Smooth muscle cell (in vitro differentiated cells): ENCODE measurements around the gene EPN1. TPM values are rescaled to one million over a fixed set of nuclear protein-coding genes. Genes with fewer than 3 reads are reported as not detected.

Source experiments
- DNase-seq: peaks from one replicate; lab custom pipeline; 2025; ENCODE audit not compliant: unreplicated experiment; lab: John Stamatoyannopoulos, UW
- H2AFZ ChIP-seq: fragments of 200-600 bp; sonication (generic); 2 replicates; pipeline ENCODE4 v1.6.0; 2016; ENCODE audit warnings: antibody characterized with exemption, low read depth, mild to moderate bottlenecking
- H3F3A ChIP-seq: fragments of 200-600 bp; sonication (generic); 2 replicates; pipeline ENCODE4 v1.6.0; 2017; ENCODE audit warnings: antibody characterized with exemption, low read depth
- H3K27ac ChIP-seq: fragments of 200-600 bp; sonication (generic); 2 replicates; pipeline ENCODE4 v1.5.1; 2016; ENCODE audit warnings: low read depth, mild to moderate bottlenecking
- H3K27me3 ChIP-seq: fragments of 200-600 bp; sonication (generic); 2 replicates; pipeline ENCODE4 v1.6.1; 2016; ENCODE audit warnings: low read depth, mild to moderate bottlenecking
- H3K36me3 ChIP-seq: fragments of 200-600 bp; sonication (generic); 2 replicates; pipeline ENCODE4 v1.5.1; 2016; ENCODE audit warnings: low read depth
- H3K4me1 ChIP-seq: fragments of 200-600 bp; sonication (generic); 2 replicates; pipeline ENCODE4 v1.5.1; 2016; ENCODE audit warnings: low read depth
- H3K4me2 ChIP-seq: fragments of 200-600 bp; sonication (generic); 2 replicates; pipeline ENCODE4 v1.6.0; 2016; ENCODE audit warnings: mild to moderate bottlenecking
- H3K4me3 ChIP-seq: fragments of 200-600 bp; sonication (generic); 2 replicates; pipeline ENCODE4 v1.5.1; 2016; ENCODE audit warnings: mild to moderate bottlenecking
- H3K79me2 ChIP-seq: fragments of 200-600 bp; sonication (generic); 2 replicates; pipeline ENCODE4 v1.6.0; 2016; ENCODE audit warnings: low read depth, mild to moderate bottlenecking
- H3K9ac ChIP-seq: fragments of 200-600 bp; sonication (generic); 2 replicates; pipeline ENCODE4 v1.6.0; 2016; ENCODE audit warnings: low read depth
- H3K9me3 ChIP-seq: fragments of 200-600 bp; sonication (generic); replicated peaks from 2 replicates; pipeline ENCODE4 v1.5.1; 2016; ENCODE audit warnings: low read depth
- H4K20me1 ChIP-seq: fragments of 200-600 bp; sonication (generic); 2 replicates; pipeline ENCODE4 v1.6.0; 2016; ENCODE audit warnings: low read depth
- WGBS: methylation state at CpG from one replicate; pipeline ENCODE4 v1.1.7; 2016; ENCODE audit warnings: low lambda C conversion rate; 5-methylcytosine and 5-hydroxymethylcytosine counted together
- polyA plus RNA-seq: library from polyadenylated mRNA; unstranded; fragments of >200 nt; fragmentation: Nextera tagmentation; extraction: Ambion mirVana; gene quantifications from 2 replicates; pipeline ENCODE4 v1.2.1, GENCODE V29; 2016
- total RNA-seq: library from RNA; depleted of rRNA; stranded (reverse); fragments of >200 nt; gene quantifications from 2 replicates; pipeline ENCODE4 v1.2.3, GENCODE V29; 2014
- TF ChIP-seq, protein P1 (sequence below): fragments of 200-600 bp; sonication (generic); IDR thresholded peaks from 2 replicates; pipeline ENCODE4 v1.5.1; 2017; ENCODE audit warnings: borderline replicate concordance, mild to moderate bottlenecking, antibody characterized with exemption; ENCODE audit not compliant: insufficient read depth, poor library complexity, severe bottlenecking

Gene EPN1
- total and polyA plus RNA-seq, 2 experiments from 2014 or later = 25.3 to 121 TPM

DNA sequence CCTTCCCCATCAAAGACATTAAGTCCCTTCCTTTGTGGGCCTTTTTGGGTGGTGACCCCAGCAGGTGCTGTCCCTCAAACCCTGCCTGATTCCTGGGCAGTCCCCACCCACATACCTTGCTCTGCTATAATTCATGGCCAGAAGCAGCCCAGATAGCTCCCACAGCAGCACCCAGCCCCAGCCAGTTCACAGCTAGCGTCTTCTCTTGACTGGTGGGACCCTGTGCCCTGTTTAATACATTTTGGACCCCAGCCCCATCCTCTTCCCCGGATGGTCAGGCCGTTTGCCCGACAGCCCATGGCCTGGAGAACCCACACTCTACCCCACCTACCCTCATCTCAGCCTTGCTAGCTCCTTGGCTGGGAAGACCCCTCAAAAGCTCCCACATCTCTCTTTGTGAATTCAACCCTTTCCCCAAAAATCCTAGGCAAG lies 24.9 kb upstream of the EPN1 start:
- no peak overlapping the region for H3K9ac ChIP-seq
- DNase-seq = no peak
- H3K9me3 ChIP-seq = no peaks in the 10 kb centered on the region
- peaks cover 8% of the 10 kb centered on the region for H3K4me1 ChIP-seq
- no peak overlapping the region for H3K4me2 ChIP-seq
- H3K36me3 ChIP-seq = no peaks in the 10 kb centered on the region
- peaks cover 9% of the 10 kb centered on the region for H3F3A ChIP-seq
- TF ChIP-seq, protein P1, sequence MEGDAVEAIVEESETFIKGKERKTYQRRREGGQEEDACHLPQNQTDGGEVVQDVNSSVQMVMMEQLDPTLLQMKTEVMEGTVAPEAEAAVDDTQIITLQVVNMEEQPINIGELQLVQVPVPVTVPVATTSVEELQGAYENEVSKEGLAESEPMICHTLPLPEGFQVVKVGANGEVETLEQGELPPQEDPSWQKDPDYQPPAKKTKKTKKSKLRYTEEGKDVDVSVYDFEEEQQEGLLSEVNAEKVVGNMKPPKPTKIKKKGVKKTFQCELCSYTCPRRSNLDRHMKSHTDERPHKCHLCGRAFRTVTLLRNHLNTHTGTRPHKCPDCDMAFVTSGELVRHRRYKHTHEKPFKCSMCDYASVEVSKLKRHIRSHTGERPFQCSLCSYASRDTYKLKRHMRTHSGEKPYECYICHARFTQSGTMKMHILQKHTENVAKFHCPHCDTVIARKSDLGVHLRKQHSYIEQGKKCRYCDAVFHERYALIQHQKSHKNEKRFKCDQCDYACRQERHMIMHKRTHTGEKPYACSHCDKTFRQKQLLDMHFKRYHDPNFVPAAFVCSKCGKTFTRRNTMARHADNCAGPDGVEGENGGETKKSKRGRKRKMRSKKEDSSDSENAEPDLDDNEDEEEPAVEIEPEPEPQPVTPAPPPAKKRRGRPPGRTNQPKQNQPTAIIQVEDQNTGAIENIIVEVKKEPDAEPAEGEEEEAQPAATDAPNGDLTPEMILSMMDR = no peak
- H4K20me1 ChIP-seq = no peaks in the 10 kb centered on the region
- peaks cover 26% of the 10 kb centered on the region for H3K79me2 ChIP-seq
- H3K4me3 ChIP-seq = no peak overlapping the region
- no peaks in the 10 kb centered on the region for H3K27me3 ChIP-seq
- WGBS = 98% methylated on average over 4 of the region's 4 CpGs
- H2AFZ ChIP-seq = no peak overlapping the region
- no peak overlapping the region for H3K27ac ChIP-seq

DNA sequence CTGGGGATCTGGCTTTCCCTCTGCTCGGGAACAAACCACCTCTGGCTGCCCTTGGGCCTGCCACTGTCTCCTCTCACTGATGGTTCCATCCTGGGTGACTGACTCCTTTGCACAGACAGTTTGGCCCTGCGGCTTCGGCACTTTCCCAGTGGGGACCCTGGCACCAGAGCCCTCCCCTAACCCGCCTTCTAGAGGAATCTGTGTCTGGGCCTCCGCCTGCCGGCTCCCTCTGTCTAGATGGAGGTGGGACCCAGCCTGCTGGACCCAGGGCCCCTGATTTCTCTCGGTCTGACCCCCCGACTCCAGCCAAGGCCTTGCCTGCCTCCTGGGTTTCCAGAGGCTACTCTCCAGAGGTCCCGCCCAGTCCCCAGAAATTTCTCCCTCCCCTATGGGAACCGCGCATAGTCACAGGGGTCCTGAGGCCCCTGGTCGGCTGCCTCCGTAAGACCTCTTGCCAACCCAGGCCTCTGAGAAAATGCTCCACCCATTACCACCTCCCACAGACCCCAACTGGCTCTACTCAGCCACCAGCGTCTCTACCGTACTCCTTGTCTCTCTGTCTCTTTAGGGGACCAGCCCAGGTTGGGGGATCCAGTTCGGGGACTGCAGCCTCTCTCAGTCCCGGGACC lies 24.3 kb upstream of the EPN1 start:
- WGBS = 93% methylated on average over 17 of the region's 17 CpGs
- Histone ChIP-seq H3K79me2 (peaks cover 26% of the 10 kb centered on the region), H3K4me1 (peaks cover 8% of the 10 kb centered on the region), H4K20me1 (peaks cover 3% of the 10 kb centered on the region), H3K36me3 (no peaks in the 10 kb centered on the region), H3F3A (peaks cover 9% of the 10 kb centered on the region), H3K9me3 (no peaks in the 10 kb centered on the region), H3K4me2 (no peak overlapping the region), H3K9ac (no peak overlapping the region), H3K27ac (no peak overlapping the region), H3K27me3 (no peaks in the 10 kb centered on the region), H3K4me3 (no peak overlapping the region), H2AFZ (no peak overlapping the region)
- TF ChIP-seq, protein P1 = no peak
- DNase-seq = no peak

DNA sequence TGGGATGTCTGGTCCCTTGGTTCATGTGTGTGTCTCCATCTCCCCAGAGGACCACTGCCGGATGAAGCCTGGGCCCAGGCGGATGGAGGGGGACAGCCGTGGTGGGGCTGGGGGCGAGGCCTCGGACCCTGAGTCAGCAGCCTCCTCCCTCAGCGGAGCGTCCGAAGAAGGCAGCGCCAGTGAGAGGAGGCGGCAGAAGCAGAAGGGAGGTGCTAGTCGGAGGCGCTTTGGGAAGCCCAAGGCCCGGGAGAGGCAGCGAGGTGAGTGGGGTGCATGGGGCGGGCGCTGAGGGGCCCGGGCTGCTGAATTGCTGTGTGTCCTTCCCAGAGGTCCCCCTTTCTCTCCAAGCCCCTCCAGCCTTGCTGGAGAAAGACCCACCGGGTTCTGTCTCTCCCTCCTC lies 23.8 kb upstream of the EPN1 start:
- DNase-seq = no peak
- H3K27me3 ChIP-seq = no peaks in the 10 kb centered on the region
- no peaks in the 10 kb centered on the region for H3K9me3 ChIP-seq
- peaks cover 10% of the 10 kb centered on the region for H3K4me1 ChIP-seq
- peaks cover 9% of the 10 kb centered on the region for H3F3A ChIP-seq
- no peak overlapping the region for H3K9ac ChIP-seq
- no peak overlapping the region for H3K4me2 ChIP-seq
- peaks cover 26% of the 10 kb centered on the region for H3K79me2 ChIP-seq
- no peaks in the 10 kb centered on the region for H3K36me3 ChIP-seq
- TF ChIP-seq, protein P1 = no peak
- H3K27ac ChIP-seq = no peak overlapping the region
- 85% methylated on average over 18 of the region's 18 CpGs for WGBS
- H2AFZ ChIP-seq = no peak overlapping the region
- no peak overlapping the region for H3K4me3 ChIP-seq
- peaks cover 8% of the 10 kb centered on the region for H4K20me1 ChIP-seq
